Dedifferentiated amniotic fluid mesenchymal stem cell (primary cell): ENCODE measurements around the gene RBFOX2.
A peak's percentile ranks its signal among the peaks of the same experiment; 100 is the strongest.
"Not testable (repeated sequence)": the region's sequence is repeated elsewhere in the genome, so short reads cannot be mapped to it uniquely, and the experiment has no call there.

Source experiments
- DNase-seq: peaks from one replicate; pipeline ENCODE4 v3.0.0-alpha.2; 2016; ENCODE audit errors: extremely low spot score

Gene RBFOX2

DNA sequence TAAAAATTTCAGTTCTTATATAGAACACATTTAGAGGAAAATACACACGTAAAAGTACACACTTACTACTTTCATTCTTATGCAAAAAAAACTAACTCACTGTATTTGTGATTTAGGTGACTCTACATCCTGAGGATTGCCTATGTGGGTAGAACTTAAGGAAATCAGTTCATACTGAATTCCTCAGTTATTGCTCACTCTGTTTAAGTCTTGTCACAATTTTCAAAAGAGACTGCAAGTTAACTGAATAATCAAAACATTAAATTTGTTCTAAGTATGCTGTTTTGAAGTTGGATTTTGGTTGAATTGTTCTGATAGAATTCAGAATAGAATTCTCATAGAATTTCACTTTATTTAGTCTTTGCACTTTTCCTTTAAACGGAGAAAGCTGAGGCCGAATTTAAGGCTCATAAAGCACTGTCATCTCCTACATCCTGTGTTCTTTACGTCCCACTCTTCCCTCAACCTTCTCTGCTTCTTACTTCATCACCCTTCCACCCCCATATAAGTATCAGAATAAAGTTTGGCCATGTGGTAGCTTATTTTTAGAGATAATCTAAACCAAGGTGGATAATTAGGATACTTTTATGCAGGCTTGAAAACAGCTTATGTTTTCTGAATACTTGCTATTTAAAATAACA lies 251.2 kb downstream of the RBFOX2 start:
- peak; percentile 58 for DNase-seq

DNA sequence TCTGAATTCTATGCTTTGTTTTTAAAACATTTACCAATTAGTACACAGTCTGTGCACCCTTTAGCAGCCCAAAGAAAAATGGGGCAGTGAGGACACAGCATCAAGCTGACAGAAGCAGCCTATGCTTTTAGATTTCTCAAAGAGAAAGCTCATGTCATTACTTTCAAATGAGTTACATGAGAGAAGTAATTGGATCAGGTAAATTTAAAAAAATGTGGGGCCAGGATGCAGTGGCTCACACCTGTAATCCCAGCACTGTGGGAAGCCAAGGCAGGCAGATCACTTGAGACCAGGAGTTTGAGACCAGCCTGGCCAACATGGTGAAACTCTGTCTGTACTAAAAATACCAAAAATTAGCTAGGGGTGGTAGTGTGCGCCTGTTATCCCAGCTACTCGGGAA lies 253.3 kb downstream of the RBFOX2 start:
- no peak for DNase-seq

- DNase-seq, result no peak
Measured at GRCh38 chr22:35769974-35770373, 258.6 kb downstream of the RBFOX2 start.

- no peak for DNase-seq
Measured at GRCh38 chr22:35766654-35767580, 261.7 kb downstream of the RBFOX2 start.

DNA sequence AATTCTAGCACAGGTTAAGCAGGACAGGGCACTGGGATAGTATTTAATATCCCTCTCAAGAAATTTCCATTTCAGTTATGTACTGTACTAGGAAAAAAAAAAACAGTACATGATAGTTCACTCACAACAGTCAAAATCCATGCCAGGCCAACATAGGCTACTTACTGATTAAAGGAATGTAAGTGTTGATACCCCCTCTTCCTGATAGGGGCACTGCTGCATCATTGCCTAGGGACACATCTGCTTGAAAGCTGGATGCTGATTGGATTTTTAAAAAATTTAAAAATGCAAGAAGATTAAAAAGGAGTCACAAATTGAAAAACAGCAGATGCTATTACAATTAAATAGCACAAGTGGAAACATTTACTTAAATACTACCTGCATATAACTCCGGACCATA lies 267.6 kb downstream of the RBFOX2 start:
- DNase-seq, result no peak

- no peak for DNase-seq
Measured at GRCh38 chr22:35758394-35758793, 270.2 kb downstream of the RBFOX2 start.

DNA sequence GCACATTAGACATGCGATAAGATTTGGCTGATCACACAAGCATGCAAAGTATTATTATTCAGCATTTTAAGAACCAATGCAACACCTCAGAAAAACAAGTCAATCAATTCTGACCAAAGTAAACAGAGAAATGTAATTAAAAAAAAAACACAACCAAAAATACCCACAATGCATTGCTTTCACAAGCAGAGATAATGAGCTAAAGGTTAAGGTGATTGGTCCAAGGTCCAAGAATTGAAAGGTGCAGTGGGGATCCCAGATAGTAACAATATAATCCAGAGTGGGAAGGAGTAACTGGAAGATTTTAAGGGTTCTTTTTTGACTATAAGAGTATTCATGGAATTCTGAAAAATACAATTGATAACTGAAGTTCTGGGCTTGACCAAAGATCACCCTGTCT lies 271.9 kb downstream of the RBFOX2 start:
- DNase-seq, result no peak

DNA sequence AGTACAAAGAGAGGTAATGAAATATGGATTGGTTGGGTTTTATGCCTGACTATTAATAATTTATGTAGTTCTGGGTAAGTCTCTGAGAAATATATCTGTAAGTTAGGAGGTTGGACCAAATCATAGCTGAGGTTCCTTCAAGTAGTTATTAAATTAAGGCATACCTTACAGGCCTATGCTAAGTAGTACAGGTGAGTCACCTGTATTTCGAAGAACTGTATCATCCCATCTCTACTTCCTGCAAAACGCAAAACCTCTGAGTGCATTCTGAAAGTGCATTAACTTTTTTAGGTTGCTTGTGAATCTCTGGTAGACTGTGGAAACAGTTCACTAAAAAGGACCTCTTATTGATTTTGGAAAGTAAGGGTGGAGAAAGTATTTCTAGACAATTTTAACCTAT lies 273.9 kb downstream of the RBFOX2 start:
- no peak for DNase-seq

DNA sequence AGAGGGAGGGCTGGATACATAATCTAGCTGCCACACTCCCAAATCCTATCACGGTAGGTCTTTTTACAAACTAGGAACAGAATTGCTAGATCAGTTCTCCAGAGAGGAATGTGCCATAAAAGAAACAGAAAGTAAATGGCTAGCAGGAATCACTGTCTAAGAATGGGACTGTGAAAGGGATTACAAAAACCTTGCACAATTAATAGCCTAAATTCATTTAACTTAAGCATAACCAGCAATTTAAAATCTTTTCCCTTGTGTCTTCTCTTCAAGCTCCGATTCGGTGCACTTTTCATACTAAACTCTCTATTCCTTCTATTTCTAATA lies 275.8 kb downstream of the RBFOX2 start:
- no peak for DNase-seq

DNA sequence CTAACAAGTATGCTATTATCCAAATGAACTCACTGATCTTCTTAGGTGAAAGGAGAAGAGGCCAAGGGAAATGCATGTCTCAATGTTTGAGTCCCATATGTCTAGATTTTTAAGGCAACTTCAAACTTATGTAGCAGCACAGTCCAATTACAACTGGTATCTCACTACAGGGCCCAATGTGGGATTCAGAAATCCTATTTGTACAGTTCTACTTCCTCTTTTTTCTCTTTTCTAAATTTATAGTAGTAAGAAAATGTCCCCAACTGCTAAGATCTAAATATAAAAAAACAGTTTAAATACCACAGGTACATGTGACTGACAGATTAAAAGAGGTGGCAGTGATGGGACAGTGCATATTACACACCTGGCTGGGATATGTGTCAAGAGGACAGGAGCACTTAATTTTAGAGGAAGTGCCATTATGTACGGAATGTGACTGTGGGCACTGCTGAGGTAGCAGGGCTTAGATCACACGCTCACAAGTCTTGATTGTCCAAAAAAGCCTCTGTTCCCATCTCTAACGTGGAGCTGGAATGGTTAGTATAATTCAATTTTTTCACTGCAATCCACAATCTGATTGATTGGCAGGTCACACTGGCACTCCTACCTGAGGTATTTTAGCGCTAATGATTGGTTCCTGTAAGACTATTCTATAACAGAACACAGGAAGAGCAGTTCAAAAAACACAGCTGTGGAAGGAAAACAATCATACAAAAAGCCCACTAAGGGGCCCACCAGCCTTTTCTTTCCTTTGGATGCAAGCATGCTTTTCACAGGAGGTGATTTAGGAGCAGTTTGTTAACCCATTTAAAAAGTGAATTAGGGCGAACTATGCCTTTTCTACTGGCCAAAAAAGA lies 276.4 kb downstream of the RBFOX2 start:
- no peak for DNase-seq

DNA sequence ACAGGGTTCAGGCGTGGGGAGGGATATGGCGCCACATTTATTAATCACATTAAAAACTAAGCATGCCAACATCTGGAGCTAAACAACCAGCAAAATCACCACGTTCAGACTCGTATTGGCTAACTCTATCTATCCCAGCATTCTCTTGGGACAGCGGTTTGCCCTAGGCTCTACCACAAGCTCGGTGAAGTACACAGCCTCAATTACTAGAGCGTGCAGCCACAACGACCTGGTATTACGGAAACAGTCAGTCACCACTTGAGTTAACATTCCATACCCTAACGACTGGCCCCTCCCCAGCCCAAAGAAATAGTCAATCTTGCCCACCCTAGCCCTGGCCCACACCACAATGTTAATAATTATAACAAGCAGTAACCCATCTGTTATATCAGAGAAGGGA lies 278.8 kb downstream of the RBFOX2 start:
- no peak for DNase-seq

GRCh38 chr22:35746946-35747703 lies 281.5 kb downstream of the RBFOX2 start:
- DNase-seq, result no peak

DNA sequence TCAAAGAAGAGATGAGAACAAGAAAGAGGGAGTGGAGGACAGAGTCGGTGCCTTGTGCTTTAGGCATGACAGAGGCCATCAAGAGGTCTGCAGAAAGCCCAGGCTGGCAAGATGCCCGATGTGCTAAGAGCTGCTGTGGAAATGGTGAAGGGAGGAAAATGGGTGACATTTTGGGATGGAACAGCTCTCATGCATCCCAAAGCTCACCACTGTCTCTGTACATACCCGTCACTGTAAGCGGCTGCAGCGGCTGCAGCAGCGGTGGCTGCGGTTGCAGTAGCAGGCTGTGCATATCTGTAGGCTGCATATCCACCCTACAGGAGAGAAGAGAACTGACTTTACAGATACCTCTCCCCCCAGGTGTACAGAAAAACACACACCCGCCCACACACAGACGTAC lies 282.4 kb downstream of the RBFOX2 start:
- DNase-seq, result no peak

GRCh38 chr22:35743326-35743860 lies 285.2 kb downstream of the RBFOX2 start:
- no peak for DNase-seq

GRCh38 chr22:35742342-35743100 lies 286.1 kb downstream of the RBFOX2 start:
- DNase-seq, result peak; percentile 64

DNA sequence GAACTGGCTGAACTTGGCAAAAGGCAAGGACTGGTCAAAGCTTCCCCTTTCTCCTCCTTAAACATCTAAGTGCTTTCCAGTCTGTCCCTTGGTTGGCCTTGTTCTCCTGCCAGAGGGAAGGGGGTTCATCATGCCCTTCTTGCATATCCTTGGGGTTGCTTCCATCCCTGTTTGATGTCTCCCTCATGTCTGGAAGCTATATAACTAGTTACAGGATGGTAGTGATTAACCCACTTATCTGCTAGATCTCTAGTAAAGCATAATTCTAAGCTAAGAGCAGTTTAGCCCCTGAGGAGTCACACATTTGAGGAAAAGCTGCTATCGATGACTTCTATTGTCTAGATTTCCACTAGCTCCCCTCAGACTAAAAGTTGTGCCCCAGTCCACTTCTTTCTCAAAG lies 288.0 kb downstream of the RBFOX2 start:
- no peak for DNase-seq

GRCh38 chr22:35739931-35740380 lies 288.7 kb downstream of the RBFOX2 start:
- DNase-seq, result no peak

DNA sequence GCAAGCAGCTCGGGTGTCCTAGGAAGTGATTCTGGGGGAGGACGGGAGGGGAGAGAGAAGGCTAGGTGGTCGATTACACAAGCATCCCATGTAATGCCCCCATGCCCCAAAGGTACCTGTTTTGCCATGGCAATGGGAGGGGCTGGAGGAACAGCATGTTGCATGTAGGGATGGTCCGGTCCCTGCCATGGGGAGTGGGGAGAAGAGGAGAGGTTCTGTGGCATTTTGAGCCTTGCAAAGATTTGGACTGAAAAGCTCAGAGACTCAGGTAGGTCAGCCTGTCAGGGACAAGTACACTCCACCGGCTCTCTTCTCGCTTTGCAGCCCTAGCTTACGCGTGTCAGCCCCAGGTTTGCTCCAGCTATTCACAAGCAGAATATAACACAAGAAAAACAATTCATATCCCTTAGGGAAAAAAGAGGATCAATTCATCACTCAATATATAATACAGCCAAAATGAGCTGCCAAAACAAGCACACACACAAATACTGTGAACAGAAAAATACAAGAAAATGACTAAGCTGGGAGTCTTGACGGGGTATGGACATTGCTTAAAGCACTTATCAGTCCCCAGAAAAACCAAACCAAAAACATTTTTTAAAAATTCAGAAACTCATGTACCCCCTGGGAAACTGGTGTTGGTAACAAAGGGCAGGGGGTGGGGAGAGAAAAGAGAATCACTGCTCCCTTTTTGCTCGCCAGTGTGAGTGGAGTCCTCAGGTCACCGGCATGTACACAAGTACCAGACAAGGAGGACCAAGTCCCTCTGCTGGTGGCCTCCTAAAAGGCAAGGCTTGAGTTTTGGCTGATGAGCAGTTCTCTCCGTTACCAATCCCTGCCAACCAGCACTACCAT lies 289.3 kb downstream of the RBFOX2 start:
- DNase-seq, result no peak

- DNase-seq, result not testable (repeated sequence)
Measured at GRCh38 chr22:35737886-35738285, 290.7 kb downstream of the RBFOX2 start.

- DNase-seq, result no peak
Measured at GRCh38 chr22:35736701-35737100, 291.9 kb downstream of the RBFOX2 start.
